GM10266 (cell line): Measurements from ENCODE around the gene AFF2.

Source experiments
- DNase-seq: peaks from one replicate; pipeline ENCODE4 v3.0.0; 2012; ENCODE audit errors: extremely low spot score
- CTCF ChIP-seq: IDR thresholded peaks from 2 replicates; pipeline ENCODE4 v1.5.1; 2012; ENCODE audit warnings: mild to moderate bottlenecking, low read depth; ENCODE audit not compliant: control insufficient read depth, insufficient read depth; ENCODE audit errors: missing control alignments

Gene AFF2

GRCh38 chrX:148813967-148814366 is 313.6 kb downstream of the AFF2 start:
- no peak for TF ChIP-seq CTCF
- DNase-seq, result no peak

DNA sequence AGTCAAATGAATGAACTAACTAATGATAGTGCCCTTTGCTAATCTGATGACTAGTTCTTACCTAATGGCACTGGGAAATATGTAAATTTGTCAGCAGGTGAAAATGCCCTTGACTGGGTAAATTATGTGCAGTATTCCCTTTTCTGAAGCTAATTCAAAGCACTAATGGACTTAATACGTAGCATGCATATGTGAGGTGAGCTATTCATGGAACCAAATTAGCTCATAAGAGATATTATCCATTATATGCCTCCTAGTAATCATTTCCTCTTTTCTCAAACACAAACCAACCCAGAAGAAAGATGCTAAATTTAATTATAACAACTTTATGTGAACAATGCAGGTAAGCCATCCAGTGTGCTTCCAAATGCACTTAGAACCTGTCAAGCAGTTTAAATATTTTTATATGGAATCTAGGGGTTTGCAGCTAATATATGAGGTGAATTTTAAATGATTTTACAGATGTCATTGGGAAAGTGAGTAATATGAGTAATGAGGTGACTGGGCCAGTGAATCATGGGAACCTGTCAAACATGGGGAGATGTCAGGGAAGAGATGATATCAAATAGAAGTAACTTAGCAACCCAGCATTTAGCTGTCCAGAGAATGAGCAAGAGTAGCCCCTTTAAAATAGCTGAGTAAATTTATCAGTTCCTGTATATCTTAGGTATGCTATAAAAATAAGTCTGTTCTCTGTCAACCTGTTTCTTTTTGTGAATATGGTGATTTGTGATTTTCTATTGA is 315.0 kb downstream of the AFF2 start:
- no peak for TF ChIP-seq CTCF
- no peak for DNase-seq

DNA sequence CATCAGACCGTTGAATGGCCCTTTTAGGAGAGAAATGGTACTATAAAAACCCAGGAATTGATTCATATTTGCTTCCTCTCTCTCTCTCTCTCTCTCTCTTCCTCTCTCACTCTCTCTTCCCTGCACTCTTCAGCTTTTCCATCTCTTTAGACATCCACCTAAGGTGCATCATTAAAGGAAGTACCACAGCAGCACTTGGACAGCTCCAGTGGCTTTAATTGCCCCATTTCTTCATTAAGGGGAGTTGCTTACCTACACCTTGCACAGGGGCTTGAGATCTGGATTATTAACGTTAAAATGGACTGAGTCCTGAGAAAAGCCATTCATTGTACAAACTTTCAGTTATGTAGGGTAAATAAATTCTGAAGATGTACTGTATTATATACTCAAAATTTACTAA is 323.6 kb downstream of the AFF2 start:
- no peak for TF ChIP-seq CTCF
- DNase-seq, result no peak

DNA sequence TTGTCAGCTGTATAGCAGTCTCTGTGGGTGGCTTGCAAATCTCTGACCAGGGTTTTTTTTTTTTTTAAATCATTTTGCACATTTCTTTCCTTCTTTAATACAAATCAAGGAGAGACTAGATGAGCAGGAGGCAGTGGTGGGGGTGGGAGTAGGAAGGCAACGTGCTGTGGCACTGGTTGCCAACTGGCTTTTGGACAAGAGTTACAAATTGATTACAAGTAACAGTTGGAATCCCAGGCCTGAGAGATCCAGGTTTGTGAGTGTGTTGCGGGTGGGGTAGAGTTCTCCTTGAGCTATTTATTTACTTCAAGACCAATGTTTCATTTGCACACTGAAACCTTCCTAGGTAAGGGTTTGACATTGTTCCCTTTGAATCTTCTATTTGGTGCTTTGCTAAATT is 325.3 kb downstream of the AFF2 start:
- no peak for DNase-seq
- TF ChIP-seq CTCF, result no peak

GRCh38 chrX:148836741-148837140 is 336.3 kb downstream of the AFF2 start:
- no peak for DNase-seq
- TF ChIP-seq CTCF, result no peak

GRCh38 chrX:148850631-148851030 is 350.2 kb downstream of the AFF2 start:
- no peak for TF ChIP-seq CTCF
- no peak for DNase-seq

DNA sequence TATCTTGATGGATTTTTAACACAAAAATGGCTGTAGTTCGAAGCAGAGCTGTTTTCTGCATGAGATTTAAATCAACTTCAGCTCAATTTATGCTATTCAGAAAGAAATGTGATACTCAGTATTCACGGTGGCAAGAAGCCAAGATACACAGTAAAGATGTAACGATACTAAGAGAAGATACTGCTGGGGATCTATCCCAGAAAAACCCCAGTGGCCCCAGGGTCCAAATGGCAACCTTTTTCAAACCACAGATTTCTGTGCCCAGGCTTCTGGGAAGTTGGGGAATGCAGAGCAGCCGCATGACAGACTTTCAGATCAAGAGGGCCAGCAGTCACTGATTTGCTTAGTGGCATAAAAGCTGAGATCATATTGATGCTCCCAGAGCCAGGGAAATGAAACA is 353.9 kb downstream of the AFF2 start:
- DNase-seq, result no peak
- no peak for TF ChIP-seq CTCF
